BJ (cell line): ENCODE results near the gene PRKCA. TPM values are rescaled to one million over a fixed set of nuclear protein-coding genes. Genes with fewer than 3 reads are reported as not detected.
"Not testable (repeated sequence)": the region's sequence is repeated elsewhere in the genome, so short reads cannot be mapped to it uniquely, and the experiment has no call there.

ENCODE experiments used
- CTCF ChIA-PET: fragments of 350-600 bp; formaldehyde crosslinking; extraction: SDS; loops from one replicate; lab custom pipeline; 2021; ENCODE audit warnings: antibody characterized with exemption, inconsistent platforms; lab: Yijun Ruan, JAX
- POLR2A ChIA-PET: fragments of 300-600 bp; sonication (Branson Sonifier 250); formaldehyde crosslinking; extraction: SDS; loops from one replicate; lab custom pipeline; 2021; ENCODE audit warnings: antibody characterized with exemption; lab: Charles Lee
- DNase-seq: peaks from one replicate; pipeline ENCODE4 v3.0.0-alpha.2; 2011; ENCODE audit warnings: low read depth
- H3K27me3 ChIP-seq: 2 replicates; pipeline ENCODE4 v1.6.0; 2011; ENCODE audit warnings: low read length; ENCODE audit not compliant: control insufficient read depth, insufficient read depth
- H3K36me3 ChIP-seq: 2 replicates; pipeline ENCODE4 v1.5.1; 2011; ENCODE audit warnings: low read length; ENCODE audit not compliant: control insufficient read depth, insufficient read depth
- H3K4me3 ChIP-seq: 2 replicates; pipeline ENCODE4 v1.5.1; 2011; ENCODE audit warnings: low read depth, mild to moderate bottlenecking, control low read depth, low read length
- CTCF ChIP-seq: IDR thresholded peaks from 2 replicates; pipeline ENCODE4 v1.5.1; 2011; ENCODE audit warnings: low read depth, mild to moderate bottlenecking, control low read depth, inconsistent platforms, low read length, moderate library complexity; ENCODE audit not compliant: insufficient read depth
- polyA plus RNA-seq: library from polyadenylated mRNA; depleted of rRNA; stranded (reverse); fragments of >200 nt; gene quantifications from 2 replicates; pipeline ENCODE4 v1.2.3, GENCODE V29; 2011

Gene PRKCA
- polyA plus RNA-seq, 1 experiment: 38.7 TPM

GRCh38 chr17:66339561-66339960 lies 37.1 kb downstream of the PRKCA start:
- no peak for TF ChIP-seq CTCF
- ChIA-PET CTCF (interaction anchor here (0.8 to 1.1 kb wide), 3 partner anchors 11 to 227 kb away, joined by 3 to 5 read pairs (median 3); no protein-coding TSS in a partner anchor), POLR2A (no interaction called here)
- Histone ChIP-seq H3K27me3 (no peaks in the 10 kb centered on the region), H3K36me3 (no peaks in the 10 kb centered on the region), H3K4me3 (no peak overlapping the region)
- DNase-seq: no peak

GRCh38 chr17:66340720-66341119 lies 38.3 kb downstream of the PRKCA start:
- Histone ChIP-seq H3K36me3 (no peaks in the 10 kb centered on the region), H3K27me3 (no peaks in the 10 kb centered on the region), H3K4me3 (no peak overlapping the region)
- ChIA-PET POLR2A (no interaction called here), CTCF (interaction anchor here (1.4 to 1.5 kb wide), 2 partner anchors 11 to 92 kb away, joined by 4 read pairs; no protein-coding TSS in a partner anchor)
- no peak for DNase-seq
- TF ChIP-seq CTCF: no peak

GRCh38 chr17:66341462-66341861 lies 39.0 kb downstream of the PRKCA start:
- Histone ChIP-seq H3K4me3 (no peak overlapping the region), H3K27me3 (no peaks in the 10 kb centered on the region), H3K36me3 (no peaks in the 10 kb centered on the region)
- POLR2A ChIA-PET: no interaction called here
- CTCF ChIA-PET: interaction anchor here (1.0 to 1.5 kb wide), 3 partner anchors 10 to 91 kb away, joined by 4 to 5 read pairs (median 4); no protein-coding TSS in a partner anchor
- TF ChIP-seq CTCF: no peak
- DNase-seq: no peak

- H3K4me3 ChIP-seq, H3K36me3 ChIP-seq, H3K27me3 ChIP-seq, DNase-seq, POLR2A ChIA-PET: not testable (repeated sequence)
- CTCF ChIA-PET: interaction anchor here (1.0 to 1.5 kb wide), 3 partner anchors 11 to 91 kb away, joined by 4 to 5 read pairs (median 4); no protein-coding TSS in a partner anchor
Measured at GRCh38 chr17:66342263-66342662, 39.9 kb downstream of the PRKCA start.

GRCh38 chr17:66343531-66344078 lies 41.2 kb downstream of the PRKCA start:
- CTCF ChIA-PET: interaction anchor here (1.0 to 1.2 kb wide), 2 partner anchors 12 to 27 kb away, joined by 3 read pairs; no protein-coding TSS in a partner anchor

More at GRCh38 chr17:66343531-66344078, 41.2 kb downstream of the PRKCA start:
- Histone ChIP-seq H3K4me3 (no peak overlapping the region), H3K27me3 (no peaks in the 10 kb centered on the region), H3K36me3 (no peaks in the 10 kb centered on the region)
- no peak for TF ChIP-seq CTCF
- POLR2A ChIA-PET: no interaction called here
- DNase-seq: no peak
